ENCODE data around the gene LCE7A.

LCE7A gene

GRCh38 chr1:152901631-152902030 lies 41.8 kb downstream of the LCE7A start:
- DNase-seq (ENCODE audit: low read depth in 2 of 2), result no peak
- H3K4me3 ChIP-seq (replicated peaks in 1 of 2; ENCODE audit: low read depth in 2 of 2, low read length in 2 of 2), result no peak overlapping the region
- no peak for TF ChIP-seq CTCF (IDR thresholded peaks at IDR 0.05; ENCODE audit: low read depth, low read length)

DNA sequence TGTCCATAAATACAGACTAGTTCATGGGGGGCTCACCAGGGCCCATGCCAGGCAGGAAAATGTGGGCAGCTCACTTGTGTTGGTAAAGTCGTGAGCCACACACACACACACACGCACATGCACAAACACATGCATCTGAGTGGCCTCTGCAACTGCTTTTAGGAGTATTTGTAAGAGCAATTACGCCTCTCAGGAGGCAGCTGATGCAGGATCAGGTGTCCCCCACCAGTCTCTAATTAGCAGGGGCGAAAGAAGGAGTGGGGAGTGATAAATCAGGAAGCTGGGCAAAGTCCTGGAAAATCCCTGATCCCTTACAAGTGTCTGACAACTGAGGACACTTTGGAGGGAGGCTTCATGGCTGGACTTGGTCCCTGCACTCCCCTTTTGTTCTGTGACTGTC lies 42.8 kb downstream of the LCE7A start:
- H3K4me3 ChIP-seq (replicated peaks in 1 of 2; ENCODE audit: low read depth in 2 of 2, low read length in 2 of 2), result no peak overlapping the region
- DNase-seq (ENCODE audit: low read depth in 2 of 2), result no peak
- no peak for TF ChIP-seq CTCF (IDR thresholded peaks at IDR 0.05; ENCODE audit: low read depth, low read length)

- no peak overlapping the region for H3K4me3 ChIP-seq (replicated peaks in 1 of 2; ENCODE audit: low read depth in 2 of 2, low read length in 2 of 2)
- no peak for DNase-seq (ENCODE audit: low read depth in 2 of 2)
- no peak for TF ChIP-seq CTCF (IDR thresholded peaks at IDR 0.05; ENCODE audit: low read depth, low read length)
Measured at GRCh38 chr1:152904688-152905440, 45.1 kb downstream of the LCE7A start.

- DNase-seq (ENCODE audit: low read depth in 2 of 2), result no peak
- no peak overlapping the region for H3K4me3 ChIP-seq (replicated peaks in 1 of 2; ENCODE audit: low read depth in 2 of 2, low read length in 2 of 2)
- no peak for TF ChIP-seq CTCF (IDR thresholded peaks at IDR 0.05; ENCODE audit: low read depth, low read length)
Measured at GRCh38 chr1:152906023-152906565, 46.3 kb downstream of the LCE7A start.

DNA sequence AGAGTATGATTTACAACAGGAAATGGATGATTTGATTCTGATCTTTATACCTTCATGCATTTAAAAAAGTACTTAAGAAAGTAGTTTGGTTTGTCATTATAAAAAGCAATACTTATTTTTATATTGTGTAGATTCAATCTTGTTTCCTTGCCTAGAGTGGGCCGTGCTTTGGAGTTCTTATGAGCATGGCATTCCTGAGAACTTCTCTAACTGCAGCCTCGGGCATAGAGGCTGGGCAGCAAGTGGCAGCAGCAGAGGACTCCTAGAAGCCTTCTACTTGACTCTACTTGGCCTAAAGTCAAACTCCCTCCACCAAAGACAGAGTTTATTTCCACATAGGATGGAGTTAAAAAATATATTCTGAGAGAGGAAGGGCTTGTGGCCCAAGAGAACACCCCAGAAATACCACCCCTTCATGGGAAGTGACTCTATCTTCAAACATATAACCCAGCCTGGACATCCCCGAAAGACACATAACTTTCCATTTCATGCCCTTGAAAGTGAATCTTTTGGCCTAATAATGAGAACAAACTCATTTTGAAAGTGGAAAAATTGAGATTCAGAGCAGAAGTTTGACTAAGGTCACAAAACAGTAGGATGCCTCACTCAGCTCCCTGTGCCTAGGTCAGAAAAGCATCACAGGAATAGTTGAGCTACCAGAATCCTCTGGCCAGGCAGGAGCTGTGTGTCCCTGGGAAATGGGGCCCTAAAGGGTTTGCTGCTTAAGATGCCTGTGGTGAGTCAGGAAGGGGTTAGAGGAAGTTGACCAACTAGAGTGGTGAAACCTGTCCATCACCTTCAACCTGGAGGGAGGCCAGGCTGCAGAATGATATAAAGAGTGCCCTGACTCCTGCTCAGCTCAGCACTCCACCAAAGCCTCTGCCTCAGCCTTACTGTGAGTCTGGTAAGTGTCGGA lies 48.1 kb downstream of the LCE7A start, which contains the start of gene IVL:
IVL (plus strand) TSS at position 861 of the 916 bp plus-strand sequence. CDS start 1,252 bp downstream, outside the sequence.
- no peak for TF ChIP-seq CTCF (IDR thresholded peaks at IDR 0.05; ENCODE audit: low read depth, low read length)
- DNase-seq (ENCODE audit: low read depth in 2 of 2), result no peak
- H3K4me3 ChIP-seq (replicated peaks in 1 of 2; ENCODE audit: low read depth in 2 of 2, low read length in 2 of 2), result no peak within 1 kb of the TSS

DNA sequence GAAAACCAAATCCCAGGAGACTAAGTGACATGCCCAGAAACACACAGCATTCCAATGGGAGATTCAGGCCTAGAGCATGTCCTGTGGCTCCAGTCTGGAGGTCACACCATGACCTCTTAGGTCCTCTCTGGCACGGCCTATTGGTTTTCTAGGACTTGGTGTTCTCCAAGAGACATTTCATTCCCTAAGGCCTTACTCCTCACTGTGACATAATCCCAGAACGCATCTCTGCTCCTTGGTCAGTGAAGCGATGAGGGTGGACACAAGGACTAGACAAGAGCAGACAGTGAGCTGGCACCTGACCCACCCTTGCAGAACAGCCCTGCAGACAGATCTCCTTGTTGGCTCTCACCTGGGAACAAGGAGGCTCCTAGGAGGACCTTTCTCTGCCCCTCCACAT lies 49.4 kb downstream of the LCE7A start:
- TF ChIP-seq CTCF (IDR thresholded peaks at IDR 0.05; ENCODE audit: low read depth, low read length), result no peak

More for the DNA sequence above, 49.4 kb downstream of the LCE7A start:
- no peak for DNase-seq (ENCODE audit: low read depth in 2 of 2)
- H3K4me3 ChIP-seq (replicated peaks in 1 of 2; ENCODE audit: low read depth in 2 of 2, low read length in 2 of 2), result no peak overlapping the region
